WTC11 (cell line): ENCODE results near the gene VAC14. TPM values are rescaled to one million over a fixed set of nuclear protein-coding genes. Genes with fewer than 3 reads are reported as not detected.

Source experiments
- ATAC-seq: fragments of 200-7000 bp; cut with Tn5 transposase; 2 replicates; pipeline ENCODE4 v1.10.0; 2021; ENCODE audit warnings: mild to moderate bottlenecking, moderate library complexity
- CTCF ChIA-PET: fragments of 300-600 bp; sonication (Branson Sonifier 250); formaldehyde crosslinking; loops from one replicate; lab custom pipeline; 2021; ENCODE audit warnings: antibody characterized with exemption; lab: Charles Lee
- POLR2A ChIA-PET: fragments of 350-600 bp; sonication (Branson Sonifier 250); formaldehyde crosslinking; loops from one replicate; lab custom pipeline; 2021; ENCODE audit warnings: antibody characterized with exemption; lab: Charles Lee
- DNase-seq: peaks from one replicate; pipeline ENCODE4 v3.0.0; 2021; ENCODE audit warnings: low spot score
- H3K27ac Mint-ChIP-seq: 2 replicates; pipeline ENCODE4 v1.8.0; 2021; ENCODE audit warnings: mixed read lengths
- H3K27me3 Mint-ChIP-seq: 2 replicates; pipeline ENCODE4 v1.8.0; 2021; ENCODE audit warnings: low read depth, mild to moderate bottlenecking, moderate library complexity, mixed read lengths
- H3K36me3 Mint-ChIP-seq: 2 replicates; pipeline ENCODE4 v1.8.0; 2021; ENCODE audit warnings: mixed read lengths
- H3K4me1 Mint-ChIP-seq: 2 replicates; pipeline ENCODE4 v1.8.0; 2022; ENCODE audit warnings: mixed read lengths
- H3K4me3 Mint-ChIP-seq: 2 replicates; pipeline ENCODE4 v1.8.0; 2021; ENCODE audit warnings: mild to moderate bottlenecking, moderate library complexity, mixed read lengths
- H3K9me3 Mint-ChIP-seq: 2 replicates; pipeline ENCODE4 v1.8.0; 2021; ENCODE audit warnings: mixed read lengths
- ATF1 ChIP-seq: sonication (generic); formaldehyde crosslinking; IDR thresholded peaks from 2 replicates; pipeline ENCODE4 v1.8.1; 2023; ENCODE audit warnings: mild to moderate bottlenecking, moderate library complexity, missing genetic modification reagents
- ATF6 ChIP-seq: sonication (generic); formaldehyde crosslinking; IDR thresholded peaks from 2 replicates; pipeline ENCODE4 v1.8.1; 2023; ENCODE audit warnings: mild to moderate bottlenecking, missing genetic modification reagents
- EMX1 ChIP-seq: fragments of 250-450 bp; sonication (Bioruptor Pico); IDR thresholded peaks from 2 replicates; pipeline ENCODE4 v1.8.0; 2021; ENCODE audit warnings: mild to moderate bottlenecking
- GABPB1 ChIP-seq: sonication (generic); formaldehyde crosslinking; IDR thresholded peaks from 2 replicates; pipeline ENCODE4 v1.8.1; 2023; ENCODE audit warnings: mild to moderate bottlenecking, missing genetic modification reagents
- NFATC4 ChIP-seq: fragments of 250-450 bp; sonication (Bioruptor Pico); IDR thresholded peaks from 2 replicates; pipeline ENCODE4 v1.9.0; 2021; ENCODE audit warnings: mild to moderate bottlenecking
- STAT6 ChIP-seq: sonication (generic); formaldehyde crosslinking; conservative IDR thresholded peaks from 2 replicates; pipeline ENCODE4 v1.8.1; 2023; ENCODE audit warnings: mild to moderate bottlenecking, low read depth, missing genetic modification reagents, moderate library complexity
- TCF7 ChIP-seq: sonication (generic); formaldehyde crosslinking; IDR thresholded peaks from 2 replicates; pipeline ENCODE4 v1.8.0; 2022; ENCODE audit warnings: mild to moderate bottlenecking, low read depth, missing genetic modification reagents, moderate library complexity
- TEAD1 ChIP-seq: sonication (generic); formaldehyde crosslinking; IDR thresholded peaks from 2 replicates; pipeline ENCODE4 v1.8.0; 2022; ENCODE audit warnings: mild to moderate bottlenecking, missing genetic modification reagents
- TP53 ChIP-seq: sonication (generic); formaldehyde crosslinking; IDR thresholded peaks from 2 replicates; pipeline ENCODE4 v1.8.1; 2023; ENCODE audit warnings: mild to moderate bottlenecking, missing genetic modification reagents
- total RNA-seq: library from RNA; stranded (reverse); gene quantifications from 3 replicates; pipeline ENCODE4 v1.2.3, GENCODE V29; 2021
- TF ChIP-seq, protein P1 (sequence below): sonication (generic); formaldehyde crosslinking; IDR thresholded peaks from 2 replicates; pipeline ENCODE4 v1.8.1; 2022; ENCODE audit warnings: mild to moderate bottlenecking, missing genetic modification reagents, moderate library complexity, borderline replicate concordance

Gene VAC14
- total RNA-seq, 1 experiment from 2014 or later: 60.1 TPM

DNA sequence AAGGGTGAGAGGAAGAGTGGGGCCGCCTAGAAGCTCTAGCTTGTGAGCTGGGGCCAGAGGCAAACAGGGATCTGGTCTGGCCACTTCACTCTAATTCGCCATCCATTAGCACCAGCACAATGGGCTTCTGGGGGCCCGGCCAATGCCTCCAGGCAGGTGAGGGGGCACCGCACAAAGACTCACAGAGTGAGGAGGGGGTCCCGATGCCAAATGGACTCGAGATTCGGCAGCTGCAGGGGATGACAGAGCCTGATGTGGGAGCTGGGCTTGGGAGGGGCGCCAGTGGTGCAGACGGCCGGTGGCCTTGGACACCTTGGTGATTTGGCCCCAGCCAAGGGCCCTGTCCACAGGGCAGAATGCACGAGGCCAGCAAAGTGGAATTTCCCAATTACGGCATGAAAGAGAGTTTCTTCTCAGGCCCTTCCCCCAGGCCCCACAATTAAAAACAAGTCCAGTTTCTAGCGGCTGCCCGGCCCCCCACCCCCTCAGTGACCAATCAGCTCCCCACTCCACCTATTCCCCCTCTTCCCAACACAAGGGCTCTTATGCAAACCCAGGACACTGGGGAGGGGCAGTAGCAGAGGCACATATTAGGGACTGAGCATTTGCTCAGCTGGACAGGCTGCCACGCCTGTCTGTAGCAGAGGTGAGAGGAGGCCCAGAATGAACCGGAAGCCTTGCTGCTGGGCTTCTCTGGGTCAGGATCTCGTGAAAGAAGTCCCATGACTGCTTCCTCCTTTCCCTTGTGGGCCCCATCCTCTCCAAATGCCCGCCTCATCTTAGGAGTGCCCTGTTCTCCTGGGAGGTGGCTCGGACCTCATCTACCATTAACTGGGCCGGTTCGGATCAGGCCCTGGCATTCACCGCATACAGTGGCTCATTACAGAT lies 75.7 kb downstream of the VAC14 start:
- H3K27ac Mint-ChIP-seq: peak overlapping the region; percentile 55

DNA sequence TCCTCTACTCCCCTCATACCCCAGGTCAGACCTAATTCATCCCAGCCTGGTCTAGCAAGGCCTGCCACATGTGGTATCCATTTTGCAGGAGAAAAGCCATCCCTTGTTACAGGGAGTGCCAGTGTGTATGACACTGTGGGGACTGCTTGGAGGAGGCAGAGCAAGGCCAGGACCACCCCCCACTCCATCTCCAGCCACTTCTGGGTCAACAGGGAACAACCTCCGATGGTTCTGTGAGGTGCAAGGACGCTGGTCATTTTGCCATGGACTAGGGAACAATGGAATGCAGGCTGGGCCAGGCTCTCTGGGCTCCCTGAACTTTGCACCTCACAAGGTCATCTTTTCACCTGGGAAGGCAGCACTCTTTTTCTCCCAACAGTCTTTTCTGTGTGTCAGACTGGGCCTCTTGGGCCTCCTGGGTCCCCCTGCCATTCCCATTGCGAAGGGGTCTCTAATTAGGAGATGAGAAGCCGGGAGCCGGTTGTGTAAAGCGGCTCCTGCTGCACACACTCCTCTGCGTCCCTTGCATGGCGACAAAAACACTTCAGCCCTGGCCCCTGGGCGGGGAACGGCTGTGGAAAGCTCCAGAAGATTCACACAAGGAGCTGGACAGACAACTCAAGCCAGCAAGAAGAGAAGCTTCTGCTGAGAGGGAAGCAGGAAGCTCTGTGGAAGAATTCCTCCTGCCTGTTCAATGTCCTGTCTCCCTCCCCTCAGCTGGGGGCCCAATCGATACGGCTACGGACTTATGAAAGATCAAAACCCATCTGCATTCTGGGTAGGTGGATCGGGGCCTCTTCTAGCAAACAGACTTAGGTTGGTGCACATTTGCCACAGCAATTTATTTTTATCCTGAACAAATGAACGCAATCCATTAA lies 76.6 kb downstream of the VAC14 start:
- no peak for DNase-seq

More for the DNA sequence above, 75.7 kb downstream of the VAC14 start:
- TF ChIP-seq STAT6 (CRISPR knock-in tag) (no peak), GABPB1 (CRISPR knock-in tag) (peak; percentile 48; the same call in 1 of the 2 replicates), TEAD1 (CRISPR knock-in tag) (no peak)
- TF ChIP-seq, all 79 proteins: peak for 1
- CTCF ChIA-PET: interaction anchor here (1.0 to 1.3 kb wide), 2 partner anchors 13 to 45 kb away, joined by 3 to 7 read pairs; no protein-coding TSS in a partner anchor
- ATAC-seq (no peak), DNase-seq (no peak)
- H3K9me3 Mint-ChIP-seq: peaks cover 3% of the 10 kb centered on the region
- H3K36me3 Mint-ChIP-seq: peaks cover 10% of the 10 kb centered on the region
- no peak overlapping the region for H3K4me3 Mint-ChIP-seq
- peaks cover 4% of the 10 kb centered on the region for H3K4me1 Mint-ChIP-seq
- POLR2A ChIA-PET: interaction anchor here (1.0 kb wide), 1 partner anchor 38 kb away, joined by 5 read pairs; no protein-coding TSS in a partner anchor
- no peaks in the 10 kb centered on the region for H3K27me3 Mint-ChIP-seq

GRCh38 chr16:70723740-70724145 lies 77.2 kb downstream of the VAC14 start:
- peaks cover 22% of the 10 kb centered on the region for H3K36me3 Mint-ChIP-seq
- H3K4me3 Mint-ChIP-seq: no peak overlapping the region
- ChIA-PET POLR2A (no interaction called here), CTCF (interaction anchor here (1.2 to 1.7 kb wide), 2 partner anchors 14 to 47 kb away, joined by 4 read pairs; no protein-coding TSS in a partner anchor)
- no peak for TF ChIP-seq TP53 (CRISPR knock-in tag)
- TF ChIP-seq, protein P1, sequence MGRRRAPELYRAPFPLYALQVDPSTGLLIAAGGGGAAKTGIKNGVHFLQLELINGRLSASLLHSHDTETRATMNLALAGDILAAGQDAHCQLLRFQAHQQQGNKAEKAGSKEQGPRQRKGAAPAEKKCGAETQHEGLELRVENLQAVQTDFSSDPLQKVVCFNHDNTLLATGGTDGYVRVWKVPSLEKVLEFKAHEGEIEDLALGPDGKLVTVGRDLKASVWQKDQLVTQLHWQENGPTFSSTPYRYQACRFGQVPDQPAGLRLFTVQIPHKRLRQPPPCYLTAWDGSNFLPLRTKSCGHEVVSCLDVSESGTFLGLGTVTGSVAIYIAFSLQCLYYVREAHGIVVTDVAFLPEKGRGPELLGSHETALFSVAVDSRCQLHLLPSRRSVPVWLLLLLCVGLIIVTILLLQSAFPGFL: no peak
- no peak for TF ChIP-seq ATF6
- no peak for TF ChIP-seq NFATC4 (CRISPR knock-in tag)
- no peak overlapping the region for H3K27ac Mint-ChIP-seq
- H3K4me1 Mint-ChIP-seq: peaks cover 4% of the 10 kb centered on the region
- no peak for ATAC-seq
- peaks cover 15% of the 10 kb centered on the region for H3K9me3 Mint-ChIP-seq
- DNase-seq: no peak
- H3K27me3 Mint-ChIP-seq: no peaks in the 10 kb centered on the region

More for the DNA sequence above, 76.6 kb downstream of the VAC14 start:
- H3K4me3 Mint-ChIP-seq: no peak overlapping the region
- TF ChIP-seq ATF1 (CRISPR knock-in tag) (no peak), GABPB1 (CRISPR knock-in tag) (peak; percentile 48; the same call in 1 of the 2 replicates), EMX1 (CRISPR knock-in tag) (no peak), TCF7 (CRISPR knock-in tag) (no peak)
- peaks cover 4% of the 10 kb centered on the region for H3K4me1 Mint-ChIP-seq
- ATAC-seq: no peak
- H3K9me3 Mint-ChIP-seq: peaks cover 11% of the 10 kb centered on the region
- peaks cover 19% of the 10 kb centered on the region for H3K36me3 Mint-ChIP-seq
- CTCF ChIA-PET: interaction anchor here (1.0 to 1.7 kb wide), 3 partner anchors 14 to 47 kb away, joined by 3 to 7 read pairs (median 4); no protein-coding TSS in a partner anchor
- no peak overlapping the region; the same call in 1 of the 2 replicates for H3K27ac Mint-ChIP-seq
- no peaks in the 10 kb centered on the region for H3K27me3 Mint-ChIP-seq
- POLR2A ChIA-PET: no interaction called here
